HT-29 (cell line): ENCODE results near the gene SERPINF2. TPM values are rescaled to one million over a fixed set of nuclear protein-coding genes. Genes with fewer than 3 reads are reported as not detected.
"Not testable (repeated sequence)": the region's sequence is repeated elsewhere in the genome, so short reads cannot be mapped to it uniquely, and the experiment has no call there.

Experiments
- DNase-seq: peaks from one replicate; pipeline ENCODE4 v3.0.0-alpha.2; 2015; ENCODE audit warnings: low spot score
- total RNA-seq: library from RNA; depleted of rRNA; stranded (reverse); fragments of >200 nt; shearing (Covaris generic); gene quantifications from 2 replicates; pipeline ENCODE4 v1.2.3, GENCODE V29; 2014; rRNA removed

The SERPINF2 gene
- total RNA-seq, 1 experiment from 2014 or later, result 10.9 TPM

DNA sequence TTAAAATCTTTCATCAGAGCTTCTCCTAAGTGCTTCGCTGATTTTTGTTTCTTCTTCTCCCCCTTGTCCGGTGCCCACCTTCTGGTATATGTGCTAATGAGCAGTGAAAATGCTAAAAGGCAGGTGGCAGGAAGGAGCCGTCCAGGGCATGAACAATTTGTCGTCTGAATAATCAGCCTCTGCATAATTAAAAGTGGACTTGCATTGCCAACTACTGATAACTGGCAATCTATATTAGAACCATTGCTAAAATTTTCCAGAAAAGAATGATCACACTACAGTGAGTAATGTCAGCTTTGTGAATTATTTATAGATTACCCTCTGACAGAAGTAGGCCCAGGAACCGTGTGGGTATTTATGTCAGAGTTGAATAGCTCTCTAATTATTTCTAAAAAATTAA is 47.3 kb downstream of the SERPINF2 start:
- no peak for DNase-seq

DNA sequence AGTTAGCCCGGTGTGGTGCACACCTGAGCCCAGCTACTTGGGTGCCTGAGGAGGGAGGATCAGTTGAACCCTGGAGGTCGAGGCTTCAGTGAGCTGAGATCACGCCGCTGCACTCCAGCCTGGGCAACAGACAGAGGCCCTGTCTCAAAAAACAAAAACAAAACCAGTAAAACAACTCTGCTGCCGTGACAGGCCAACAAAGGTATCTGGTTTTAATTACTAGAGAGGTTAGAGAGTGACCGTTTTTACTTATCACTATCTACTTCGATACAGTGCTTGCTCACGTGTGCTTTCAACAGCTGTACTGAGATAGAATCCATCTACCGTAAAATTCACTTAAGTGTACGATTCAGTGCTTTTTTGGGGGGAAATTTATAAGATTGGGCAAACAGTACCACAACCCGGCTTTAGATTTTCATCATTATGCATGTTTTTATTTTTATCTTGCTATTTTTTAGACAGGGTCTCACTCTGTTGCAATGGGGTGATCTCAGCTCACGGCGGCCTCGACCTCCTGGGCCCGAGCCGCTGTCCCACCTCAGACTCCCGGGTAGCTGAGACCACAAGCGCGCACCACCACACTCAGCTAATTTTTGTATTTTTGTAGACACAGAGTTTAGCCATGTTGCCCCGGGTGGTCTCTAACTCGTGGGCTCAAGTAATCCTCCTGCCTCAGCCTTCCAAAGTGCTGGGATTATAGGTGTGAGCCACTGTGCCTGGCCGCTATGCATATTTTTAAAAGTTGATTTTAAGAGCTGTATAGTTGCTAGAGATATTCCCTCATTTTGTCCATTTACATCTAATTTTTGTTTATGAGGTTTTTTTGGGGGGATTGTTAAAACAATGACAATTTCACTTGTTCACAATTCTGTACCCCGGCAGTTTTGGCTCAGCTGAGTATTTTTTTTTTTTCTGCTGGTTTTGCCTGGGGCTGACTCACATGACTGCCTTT is 50.1 kb downstream of the SERPINF2 start:
- no peak for DNase-seq

- DNase-seq, result no peak
These were observed 50.8 kb downstream of the SERPINF2 start for GRCh38 chr17:1793447-1793806.

GRCh38 chr17:1796800-1797199 is 54.1 kb downstream of the SERPINF2 start:
- DNase-seq, result no peak

GRCh38 chr17:1797323-1797722 is 54.7 kb downstream of the SERPINF2 start:
- no peak for DNase-seq

- DNase-seq, result not testable (repeated sequence)
These were observed 55.2 kb downstream of the SERPINF2 start for GRCh38 chr17:1797846-1798245.

GRCh38 chr17:1800240-1800639 is 57.6 kb downstream of the SERPINF2 start:
- no peak for DNase-seq

DNA sequence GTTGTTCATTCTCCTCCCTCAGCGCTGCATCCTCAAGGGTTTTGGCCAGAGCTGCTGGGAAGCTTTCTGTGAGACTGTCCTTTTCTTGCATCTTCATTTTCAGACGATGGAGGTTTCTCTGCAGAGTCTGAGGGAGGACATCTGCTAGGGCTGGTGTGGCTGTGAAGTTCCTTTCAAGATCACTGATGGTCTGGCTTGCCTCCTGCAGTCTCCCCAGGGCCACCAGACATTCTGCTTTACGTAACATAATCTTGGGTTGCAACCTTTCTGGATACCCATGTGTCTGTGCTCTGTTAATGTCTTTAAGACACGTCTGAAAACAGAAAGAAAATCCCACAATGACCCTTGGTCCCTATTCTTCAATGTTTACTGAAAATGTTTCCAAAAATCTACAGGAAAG is 58.0 kb downstream of the SERPINF2 start:
- no peak for DNase-seq

GRCh38 chr17:1802429-1802828 is 59.8 kb downstream of the SERPINF2 start:
- DNase-seq, result no peak

- no peak for DNase-seq
These were observed 60.6 kb downstream of the SERPINF2 start for GRCh38 chr17:1803280-1803679.

Other genes with a start within 250 kb of the SERPINF2 start
- gene INPP5K, start 226.3 kb upstream of the SERPINF2 start, total RNA-seq, result 51.5 and 75.5 TPM in 2 replicates
- gene PITPNA, start 180.1 kb upstream of the SERPINF2 start, total RNA-seq, result 15.9 and 23.1 TPM in 2 replicates
- 22.4 and 34.0 TPM in 2 replicates for gene SLC43A2, start 114.0 kb upstream of the SERPINF2 start, total RNA-seq
- 0.89 and 1.3 TPM in 2 replicates for gene SCARF1, start 97.1 kb upstream of the SERPINF2 start, total RNA-seq
- gene RILP, start 93.0 kb upstream of the SERPINF2 start, total RNA-seq, result 13.1 and 13.3 TPM in 2 replicates
- gene PRPF8, start 58.0 kb upstream of the SERPINF2 start, total RNA-seq, result 92.7 and 92.8 TPM in 2 replicates
- 0.56 and 0.97 TPM in 2 replicates for gene TLCD2, start 32.5 kb upstream of the SERPINF2 start, total RNA-seq
- 35.8 and 39.2 TPM in 2 replicates for gene WDR81, start 18.2 kb upstream of the SERPINF2 start, total RNA-seq
- gene SERPINF1, start 19.2 kb downstream of the SERPINF2 start, total RNA-seq, result 1.1 and 5.0 TPM in 2 replicates
- 5.9 and 7.5 TPM in 2 replicates for gene SMYD4, start 87.0 kb downstream of the SERPINF2 start, total RNA-seq
- 32.4 and 52.5 TPM in 2 replicates for gene RPA1, start 87.1 kb downstream of the SERPINF2 start, total RNA-seq